ENCODE results near the gene HMGN5.

Gene HMGN5

DNA sequence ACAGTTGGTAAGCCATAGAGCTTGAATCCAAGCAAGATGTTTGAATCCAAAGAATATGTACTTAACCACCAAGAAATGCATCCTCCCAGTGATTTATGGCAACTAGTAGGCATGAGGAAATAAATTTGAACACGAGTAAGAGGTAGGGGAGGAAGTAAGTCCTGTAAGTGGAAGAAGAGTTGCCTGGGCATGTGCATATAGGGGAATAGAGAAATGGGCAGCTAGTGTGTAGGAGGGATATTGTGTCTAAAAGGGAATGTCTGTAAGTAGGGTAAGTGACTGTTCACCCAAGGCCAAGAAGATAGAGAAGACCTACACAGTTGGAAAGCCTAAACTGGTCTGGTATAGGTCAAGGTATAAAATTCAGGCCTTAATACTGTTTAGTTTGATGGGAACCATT, 4.8 kb upstream of the HMGN5 start:
- no peak overlapping the region for H3K27ac ChIP-seq (ENCODE audit: low read depth, low read length)
- H3K4me3 ChIP-seq (ENCODE audit: low read depth in 1 of 2, low read length in 2 of 2), result no peak overlapping the region
- H3K27me3 ChIP-seq (ENCODE audit: control insufficient read depth in 1 of 2, insufficient read depth in 2 of 2, low read length in 2 of 2), result no peaks in the 10 kb centered on the region
- no peaks in the 10 kb centered on the region for H3K9me3 ChIP-seq (ENCODE audit: low read length)
- H3K4me1 ChIP-seq (ENCODE audit: insufficient read depth, low read length), result peaks cover 4% of the 10 kb centered on the region
- no peaks in the 10 kb centered on the region for H3K36me3 ChIP-seq (ENCODE audit: insufficient read depth, low read length)
- no peak overlapping the region for H3K9ac ChIP-seq (ENCODE audit: low read length)

DNA sequence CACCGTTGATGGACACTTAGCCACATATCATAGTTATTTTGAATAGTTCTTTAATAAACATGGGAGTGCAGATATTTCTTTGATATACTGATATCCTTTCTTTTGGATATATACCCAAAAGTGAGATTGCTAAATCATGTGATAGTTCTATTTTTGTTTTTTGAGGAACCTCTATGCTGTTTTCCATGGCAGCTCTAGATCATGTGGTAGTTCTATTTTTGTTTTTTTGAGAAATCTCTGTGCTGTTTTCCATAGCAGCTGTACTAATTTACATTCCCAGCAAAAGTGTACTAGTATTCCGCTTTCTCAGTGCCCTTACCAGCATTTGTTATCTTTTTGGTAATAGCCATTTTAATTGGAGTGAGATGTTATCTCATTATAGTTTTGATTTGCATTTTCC, 3.8 kb upstream of the HMGN5 start:
- H3K4me3 ChIP-seq (ENCODE audit: low read depth in 1 of 2, low read length in 2 of 2), result no peak overlapping the region
- H3K27me3 ChIP-seq (ENCODE audit: control insufficient read depth in 1 of 2, insufficient read depth in 2 of 2, low read length in 2 of 2), result no peaks in the 10 kb centered on the region
- H3K36me3 ChIP-seq (ENCODE audit: insufficient read depth, low read length), result no peaks in the 10 kb centered on the region
- no peak overlapping the region for H3K9ac ChIP-seq (ENCODE audit: low read length)
- peaks cover 4% of the 10 kb centered on the region for H3K4me1 ChIP-seq (ENCODE audit: insufficient read depth, low read length)
- no peak overlapping the region for H3K27ac ChIP-seq (ENCODE audit: low read depth, low read length)
- H3K9me3 ChIP-seq (ENCODE audit: low read length), result no peaks in the 10 kb centered on the region

DNA sequence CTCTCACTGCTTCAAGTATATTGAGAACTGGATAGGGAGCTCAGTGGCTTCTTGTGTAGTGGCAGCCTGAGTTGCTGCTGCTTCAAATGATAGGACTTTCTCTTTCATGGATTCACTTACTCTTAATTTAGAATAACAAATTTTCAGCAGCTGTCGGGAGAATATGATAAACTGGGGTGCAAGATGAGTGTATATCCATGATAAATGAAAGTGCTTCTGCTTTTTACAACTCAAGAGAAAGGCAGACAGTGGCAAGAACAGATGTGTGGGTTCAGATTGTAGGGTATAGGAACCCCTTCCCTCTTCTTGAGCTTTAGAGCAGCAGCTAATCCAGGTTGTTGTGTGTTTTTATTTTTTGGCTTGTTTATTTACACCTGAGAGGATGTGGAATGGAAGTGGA, 1.2 kb upstream of the HMGN5 start:
- Histone ChIP-seq H3K27ac (ENCODE audit: low read depth, low read length) (peak overlapping the region; percentile 69), H3K9ac (ENCODE audit: low read length) (peak overlapping the region; percentile 59), H3K4me3 (ENCODE audit: low read depth in 1 of 2, low read length in 2 of 2) (peak overlapping the region; percentile 34 to 78), H3K36me3 (ENCODE audit: insufficient read depth, low read length) (no peaks in the 10 kb centered on the region), H3K9me3 (ENCODE audit: low read length) (no peaks in the 10 kb centered on the region), H3K4me1 (ENCODE audit: insufficient read depth, low read length) (peaks cover 4% of the 10 kb centered on the region), H3K27me3 (ENCODE audit: control insufficient read depth in 1 of 2, insufficient read depth in 2 of 2, low read length in 2 of 2) (no peaks in the 10 kb centered on the region)

DNA sequence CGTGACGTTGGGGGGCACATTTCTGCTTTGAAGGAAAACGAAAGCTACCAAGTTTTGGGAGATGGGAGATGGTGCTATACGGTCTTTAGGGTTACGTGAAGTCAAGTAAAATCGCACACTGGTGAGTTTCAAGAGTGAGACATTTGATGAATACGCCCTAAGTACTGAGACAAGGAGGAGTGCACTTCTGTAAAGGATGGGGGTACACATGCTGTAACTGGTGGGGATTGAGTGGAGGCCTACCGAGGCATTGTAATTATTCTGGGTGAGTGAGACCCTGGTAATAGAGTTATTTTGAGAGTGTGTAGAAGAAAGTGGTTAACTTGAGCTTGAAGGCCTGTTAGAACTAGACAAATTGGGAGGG, 725 bp upstream of the HMGN5 start:
- Histone ChIP-seq H3K9ac (ENCODE audit: low read length) (peak overlapping the region; percentile 59), H3K9me3 (ENCODE audit: low read length) (no peaks in the 10 kb centered on the region), H3K27me3 (ENCODE audit: control insufficient read depth in 1 of 2, insufficient read depth in 2 of 2, low read length in 2 of 2) (no peaks in the 10 kb centered on the region), H3K27ac (ENCODE audit: low read depth, low read length) (peak overlapping the region; percentile 69), H3K4me1 (ENCODE audit: insufficient read depth, low read length) (peaks cover 4% of the 10 kb centered on the region), H3K4me3 (ENCODE audit: low read depth in 1 of 2, low read length in 2 of 2) (peak overlapping the region; percentile 16 to 78), H3K36me3 (ENCODE audit: insufficient read depth, low read length) (no peaks in the 10 kb centered on the region)

DNA sequence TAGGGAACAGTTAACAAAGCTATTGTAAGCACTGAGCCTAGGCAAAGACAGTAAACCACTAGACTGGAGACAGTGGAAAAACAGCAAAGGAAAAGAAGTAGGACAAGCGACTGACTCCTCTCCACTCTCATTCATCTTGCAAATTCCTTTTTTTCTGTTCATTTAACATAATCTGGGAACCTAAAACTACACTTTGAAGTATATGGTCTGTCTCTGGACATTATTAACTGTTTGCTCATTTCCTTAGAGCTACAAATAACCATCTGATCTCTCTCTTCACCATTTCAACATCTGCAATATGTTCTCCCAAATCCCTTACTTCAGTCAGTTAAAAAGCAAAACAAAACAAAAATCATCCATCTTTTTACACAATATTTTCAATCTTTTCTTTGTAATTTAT, 642 bp downstream of the HMGN5 start:
- Histone ChIP-seq H3K9me3 (ENCODE audit: low read length) (no peaks in the 10 kb centered on the region), H3K27ac (ENCODE audit: low read depth, low read length) (peak overlapping the region; percentile 69), H3K9ac (ENCODE audit: low read length) (peak overlapping the region; percentile 12), H3K4me1 (ENCODE audit: insufficient read depth, low read length) (peaks cover 4% of the 10 kb centered on the region), H3K4me3 (ENCODE audit: low read depth in 1 of 2, low read length in 2 of 2) (peak overlapping the region; percentile 3 to 78), H3K36me3 (ENCODE audit: insufficient read depth, low read length) (no peaks in the 10 kb centered on the region), H3K27me3 (ENCODE audit: control insufficient read depth in 1 of 2, insufficient read depth in 2 of 2, low read length in 2 of 2) (no peaks in the 10 kb centered on the region)

DNA sequence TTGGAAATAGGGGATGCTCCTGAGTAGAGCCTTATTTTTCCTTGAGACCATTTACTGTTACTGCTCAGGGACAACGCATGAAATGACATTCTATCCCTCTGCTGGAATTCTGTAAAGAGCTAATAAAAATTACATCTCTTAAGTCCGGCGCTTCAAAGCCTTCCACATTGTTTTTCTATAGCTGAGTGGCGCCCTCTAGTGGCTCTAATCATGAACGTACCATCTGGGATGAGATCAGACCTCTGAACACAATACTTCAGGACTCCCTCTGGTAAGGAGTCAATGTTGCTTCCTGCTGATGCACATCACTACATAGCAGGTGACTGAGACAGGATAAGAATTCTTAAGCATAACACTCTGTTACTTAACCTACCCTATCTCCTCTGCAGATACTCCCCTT, 6.0 kb downstream of the HMGN5 start:
- no peaks in the 10 kb centered on the region for H3K9me3 ChIP-seq (ENCODE audit: low read length)
- no peaks in the 10 kb centered on the region for H3K36me3 ChIP-seq (ENCODE audit: insufficient read depth, low read length)
- no peak overlapping the region for H3K4me3 ChIP-seq (ENCODE audit: low read depth in 1 of 2, low read length in 2 of 2)
- H3K27ac ChIP-seq (ENCODE audit: low read depth, low read length), result no peak overlapping the region
- no peaks in the 10 kb centered on the region for H3K4me1 ChIP-seq (ENCODE audit: insufficient read depth, low read length)
- H3K9ac ChIP-seq (ENCODE audit: low read length), result no peak overlapping the region
- H3K27me3 ChIP-seq (ENCODE audit: control insufficient read depth in 1 of 2, insufficient read depth in 2 of 2, low read length in 2 of 2), result no peaks in the 10 kb centered on the region

DNA sequence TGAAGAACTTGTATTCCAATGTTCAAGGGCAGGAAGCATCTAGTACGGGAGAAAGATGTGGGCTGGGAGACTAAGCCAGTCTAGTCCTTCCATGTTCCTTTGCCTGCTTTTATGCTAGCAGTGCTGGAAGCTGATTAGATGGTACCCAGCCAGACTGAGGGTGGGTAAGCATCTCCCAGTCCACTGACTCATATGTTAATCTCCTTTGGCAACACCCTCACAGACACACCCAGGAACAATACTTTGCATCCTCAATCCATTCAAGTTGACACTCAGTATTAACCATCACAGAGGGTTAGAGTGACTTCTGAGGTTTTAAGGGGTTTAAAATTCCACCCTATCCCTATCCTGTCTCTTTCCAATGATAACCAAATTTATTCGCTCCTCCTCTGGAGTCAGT, 6.5 kb downstream of the HMGN5 start:
- H3K4me3 ChIP-seq (ENCODE audit: low read depth in 1 of 2, low read length in 2 of 2), result no peak overlapping the region
- H3K9ac ChIP-seq (ENCODE audit: low read length), result no peak overlapping the region
- H3K4me1 ChIP-seq (ENCODE audit: insufficient read depth, low read length), result no peaks in the 10 kb centered on the region
- no peaks in the 10 kb centered on the region for H3K9me3 ChIP-seq (ENCODE audit: low read length)
- no peak overlapping the region for H3K27ac ChIP-seq (ENCODE audit: low read depth, low read length)
- no peaks in the 10 kb centered on the region for H3K36me3 ChIP-seq (ENCODE audit: insufficient read depth, low read length)
- no peaks in the 10 kb centered on the region for H3K27me3 ChIP-seq (ENCODE audit: control insufficient read depth in 1 of 2, insufficient read depth in 2 of 2, low read length in 2 of 2)

DNA sequence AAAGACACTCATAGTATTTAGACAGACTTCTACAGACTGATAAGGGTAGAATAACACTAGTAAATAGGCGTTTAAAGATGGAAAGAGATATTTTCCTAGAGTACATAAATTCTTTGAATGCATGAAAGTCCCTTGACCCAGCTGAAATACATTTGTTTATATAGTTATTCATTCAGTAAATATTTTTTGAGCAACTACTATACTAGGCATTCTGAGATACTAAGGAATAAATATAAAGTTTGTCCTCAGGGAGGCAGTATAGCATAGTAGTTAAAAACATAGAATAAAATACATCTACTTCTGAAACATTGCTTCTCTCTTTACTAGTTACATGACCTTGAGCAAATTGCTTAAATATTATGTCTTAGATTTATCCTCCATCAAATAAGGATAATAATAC, 27.4 kb downstream of the HMGN5 start:
- Histone ChIP-seq H3K4me1 (ENCODE audit: insufficient read depth, low read length) (no peaks in the 10 kb centered on the region), H3K27me3 (ENCODE audit: control insufficient read depth in 1 of 2, insufficient read depth in 2 of 2, low read length in 2 of 2) (no peaks in the 10 kb centered on the region), H3K36me3 (ENCODE audit: insufficient read depth, low read length) (no peaks in the 10 kb centered on the region), H3K4me3 (ENCODE audit: low read depth in 1 of 2, low read length in 2 of 2) (no peak overlapping the region), H3K9me3 (ENCODE audit: low read length) (no peaks in the 10 kb centered on the region), H3K9ac (ENCODE audit: low read length) (no peak overlapping the region), H3K27ac (ENCODE audit: low read depth, low read length) (no peak overlapping the region)

DNA sequence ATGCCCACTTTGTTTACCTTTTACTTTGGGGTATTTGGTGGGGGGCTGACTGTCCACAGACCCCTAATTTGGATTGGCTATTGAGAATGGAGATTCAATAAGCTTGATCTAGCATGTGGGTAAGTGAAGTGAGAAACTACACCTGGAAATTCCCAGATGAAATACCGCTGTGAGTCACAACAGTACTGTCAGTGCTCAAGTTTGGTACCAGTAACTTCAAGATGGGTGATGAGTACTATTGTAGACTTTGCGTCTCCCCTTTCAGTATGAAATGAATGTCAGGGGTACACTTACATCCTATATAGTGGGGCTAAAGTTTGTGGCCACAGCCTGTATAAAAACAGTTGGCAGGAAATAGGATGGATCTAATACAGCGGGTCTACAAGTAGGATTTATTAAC, 33.3 kb downstream of the HMGN5 start:
- Histone ChIP-seq H3K27me3 (ENCODE audit: control insufficient read depth in 1 of 2, insufficient read depth in 2 of 2, low read length in 2 of 2) (peaks cover 0 to 8% of the 10 kb centered on the region in 2 donors), H3K36me3 (ENCODE audit: insufficient read depth, low read length) (no peaks in the 10 kb centered on the region), H3K9ac (ENCODE audit: low read length) (no peak overlapping the region), H3K4me3 (ENCODE audit: low read depth in 1 of 2, low read length in 2 of 2) (no peak overlapping the region), H3K27ac (ENCODE audit: low read depth, low read length) (no peak overlapping the region), H3K4me1 (ENCODE audit: insufficient read depth, low read length) (no peaks in the 10 kb centered on the region), H3K9me3 (ENCODE audit: low read length) (no peaks in the 10 kb centered on the region)

DNA sequence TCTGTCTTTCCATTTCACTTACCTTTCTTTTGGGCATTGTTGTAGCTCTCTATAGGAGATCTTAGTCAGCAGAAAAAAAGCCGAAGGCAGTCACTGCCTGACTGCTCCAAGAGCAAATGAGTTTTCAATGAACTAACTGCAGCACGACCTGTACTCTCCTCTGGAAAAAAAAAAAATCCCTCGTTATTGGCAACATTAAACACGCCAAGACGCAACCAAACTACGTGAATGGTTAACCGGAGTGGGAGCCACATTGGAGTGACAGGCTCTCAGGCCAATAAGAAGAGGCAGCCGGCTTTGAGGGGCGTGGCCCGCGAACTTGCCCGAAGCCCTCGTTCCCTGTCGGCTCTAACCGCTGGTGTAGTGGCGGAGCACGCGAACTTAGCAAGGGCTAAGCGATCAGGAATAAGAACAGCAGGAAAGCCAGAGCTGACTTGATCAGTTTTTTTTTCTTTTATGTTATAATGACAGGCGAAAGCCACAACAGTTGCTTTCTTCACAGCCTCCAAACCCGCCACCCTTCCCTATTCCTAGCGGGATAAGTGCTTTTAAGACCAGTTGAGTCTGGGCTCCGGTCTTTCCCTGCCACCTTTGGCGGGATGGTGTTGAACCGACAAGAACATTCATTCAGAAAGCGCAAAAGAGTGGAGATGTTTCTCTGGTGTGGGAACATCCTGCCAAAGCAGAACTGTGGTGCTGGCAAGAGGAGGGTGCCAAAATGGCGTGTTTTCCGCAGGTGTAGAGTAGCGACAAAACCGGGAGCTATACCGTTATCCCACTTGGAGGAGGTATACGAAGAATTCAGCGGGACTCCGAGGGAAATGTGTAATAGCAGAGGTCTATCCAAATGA, 80.0 kb downstream of the HMGN5 start:
- Histone ChIP-seq H3K9me3 (ENCODE audit: low read length) (no peaks in the 10 kb centered on the region), H3K27ac (ENCODE audit: low read depth, low read length) (no peak overlapping the region), H3K36me3 (ENCODE audit: insufficient read depth, low read length) (no peaks in the 10 kb centered on the region), H3K4me1 (ENCODE audit: insufficient read depth, low read length) (no peaks in the 10 kb centered on the region), H3K4me3 (ENCODE audit: low read depth in 1 of 2, low read length in 2 of 2) (peak overlapping the region; percentile 47 to 60), H3K9ac (ENCODE audit: low read length) (peak overlapping the region; percentile 46), H3K27me3 (ENCODE audit: control insufficient read depth in 1 of 2, insufficient read depth in 2 of 2, low read length in 2 of 2) (no peaks in the 10 kb centered on the region)

DNA sequence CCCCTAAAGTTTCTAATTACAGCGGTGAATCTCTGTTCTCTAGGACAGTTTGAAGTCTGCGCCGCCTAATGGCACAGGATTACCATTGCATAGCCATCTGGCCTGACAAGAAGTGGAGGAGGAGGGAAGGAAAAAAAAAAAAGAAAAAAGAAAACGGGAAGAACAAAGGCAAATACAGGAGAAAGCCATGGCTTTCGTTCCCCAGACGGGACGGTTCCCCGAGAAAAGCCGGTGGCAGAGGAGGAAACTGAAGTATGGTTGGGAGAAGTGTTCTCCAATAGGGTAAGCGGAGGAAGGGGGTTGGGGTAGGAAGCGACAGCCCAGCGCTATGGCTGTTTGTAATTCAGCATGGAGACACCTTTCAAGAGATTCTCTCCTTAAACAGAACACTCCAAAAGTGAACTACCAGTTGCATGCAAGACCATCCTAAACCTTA, 80.8 kb downstream of the HMGN5 start:
- no peak overlapping the region for H3K27ac ChIP-seq (ENCODE audit: low read depth, low read length)
- peak overlapping the region; percentile 47 to 60 for H3K4me3 ChIP-seq (ENCODE audit: low read depth in 1 of 2, low read length in 2 of 2)
- H3K27me3 ChIP-seq (ENCODE audit: control insufficient read depth in 1 of 2, insufficient read depth in 2 of 2, low read length in 2 of 2), result no peaks in the 10 kb centered on the region
- H3K36me3 ChIP-seq (ENCODE audit: insufficient read depth, low read length), result no peaks in the 10 kb centered on the region
- peak overlapping the region; percentile 46 for H3K9ac ChIP-seq (ENCODE audit: low read length)
- H3K4me1 ChIP-seq (ENCODE audit: insufficient read depth, low read length), result no peaks in the 10 kb centered on the region
- no peaks in the 10 kb centered on the region for H3K9me3 ChIP-seq (ENCODE audit: low read length)
